HepG2 (cell line): ENCODE data around the gene FHIP1B. TPM values are rescaled to one million over a fixed set of nuclear protein-coding genes. Genes with fewer than 3 reads are reported as not detected.
A peak's percentile ranks its signal among the peaks of the same experiment; 100 is the strongest.

Experiments used
- ATAC-seq: fragments of 200-7000 bp; cut with Tn5 transposase; 3 replicates; pipeline ENCODE4 v1.9.1; 2020; ENCODE audit warnings: mild to moderate bottlenecking, moderate library complexity
- BruUV-seq: library from RNA; stranded (reverse); fragments of 400-500 nt; replicated peaks from 2 replicates; lab custom pipeline; 2021; lab: Mats Ljungman, UMichigan
- CTCF ChIA-PET: fragments of 300-600 bp; formaldehyde crosslinking; extraction: SDS; loops from one replicate; lab custom pipeline; 2021; ENCODE audit warnings: low total read pairs, inconsistent platforms, low intra/inter-chr PET ratio; lab: Yijun Ruan, JAX
- POLR2A ChIA-PET: fragments of 350-600 bp; sonication (Branson Sonifier 250); formaldehyde crosslinking; loops from one replicate; lab custom pipeline; 2020; ENCODE audit warnings: antibody characterized with exemption, inconsistent platforms; lab: Yijun Ruan, JAX
- DNase-seq: peaks from one replicate; pipeline ENCODE4 v3.0.0-alpha.2; 2015; ENCODE audit warnings: low spot score
- FAIRE-seq: peaks from 3 replicates; lab custom pipeline; 2011; peaks lifted over from hg19 to GRCh38; lab: Jason Lieb, UNC
- H2AFZ ChIP-seq: one replicate; pipeline ENCODE4 v1.6.1; 2011; ENCODE audit warnings: low read length, inconsistent platforms
- H3K27ac ChIP-seq: fragments of 300-600 bp; 3 replicates; pipeline ENCODE4 v1.8.0; 2011; ENCODE audit warnings: mixed run types, mild to moderate bottlenecking, mixed read lengths, low read length, inconsistent platforms; ENCODE audit not compliant: insufficient read depth; ENCODE audit errors: extremely low read length
- H3K27me3 ChIP-seq, 2 experiments: fragments of 200-600 bp in 1 of 2; 2 replicates in 1 of 2; 3 replicates in 1 of 2; pipeline versions ENCODE4 v1.6.0 to v1.8.0; 2011; ENCODE audit warnings: low read length in 2 of 2, mild to moderate bottlenecking in 2 of 2, moderate library complexity in 2 of 2, inconsistent platforms in 1 of 2; ENCODE audit not compliant: insufficient read depth in 2 of 2, control insufficient read depth in 1 of 2
- H3K36me3 ChIP-seq, 2 experiments: fragments of 200-600 bp in 1 of 2; replicated peaks in 1 of 2; 2 replicates in 1 of 2; 3 replicates in 1 of 2; pipeline versions ENCODE4 v1.5.1 to v1.8.0; 2011; ENCODE audit warnings: low read length in 2 of 2, inconsistent platforms in 1 of 2; ENCODE audit not compliant: insufficient read depth in 2 of 2, control insufficient read depth in 1 of 2
- H3K4me1 ChIP-seq: 2 replicates; pipeline ENCODE4 v1.5.1; 2012; ENCODE audit warnings: low read length, inconsistent platforms; ENCODE audit not compliant: insufficient read depth
- H3K4me2 ChIP-seq: 2 replicates; pipeline ENCODE4 v1.6.0; 2011; ENCODE audit warnings: low read depth, low read length, inconsistent platforms
- H3K4me3 ChIP-seq, 3 experiments: fragments of 200-600 bp in 1 of 3; sonication (generic), shearing (Covaris generic) in 1 of 3; replicated peaks in 1 of 3; 2 replicates each; pipeline ENCODE4 v1.5.1; 2011 to 2016; ENCODE audit warnings: low read length in 3 of 3, inconsistent platforms in 2 of 3, low read depth in 2 of 3, mild to moderate bottlenecking in 2 of 3, control low read depth in 1 of 3, mixed read lengths in 1 of 3; ENCODE audit not compliant: insufficient read depth in 1 of 3
- H3K79me2 ChIP-seq: one replicate; pipeline ENCODE4 v1.6.1; 2011; ENCODE audit warnings: low read length, inconsistent platforms; ENCODE audit not compliant: insufficient read depth
- H3K9ac ChIP-seq: 2 replicates; pipeline ENCODE4 v1.6.0; 2011; ENCODE audit warnings: mild to moderate bottlenecking, low read depth, low read length, inconsistent platforms; ENCODE audit not compliant: insufficient read depth
- H3K9me3 ChIP-seq: 2 replicates; pipeline ENCODE4 v1.5.1; 2012; ENCODE audit warnings: mild to moderate bottlenecking, low read length
- H4K20me1 ChIP-seq: 2 replicates; pipeline ENCODE4 v1.6.0; 2011; ENCODE audit warnings: inconsistent platforms, mild to moderate bottlenecking, low read length, moderate library complexity; ENCODE audit not compliant: insufficient read depth
- CEBPB ChIP-seq: IDR thresholded peaks from 2 replicates; pipeline ENCODE4 v1.6.1; 2011; ENCODE audit warnings: low read depth, low read length, improper control_type of control experiment, borderline replicate concordance
- ELF1 ChIP-seq: sonication (generic); formaldehyde crosslinking; IDR thresholded peaks from 2 replicates; pipeline ENCODE4 v1.4.0; 2020; ENCODE audit warnings: missing genetic modification reagents
- THAP7 ChIP-seq: sonication (generic); formaldehyde crosslinking; IDR thresholded peaks from 2 replicates; pipeline ENCODE4 v1.8.1; 2023; ENCODE audit warnings: mild to moderate bottlenecking, missing genetic modification reagents
- ZNF646 ChIP-seq: sonication (generic); formaldehyde crosslinking; IDR thresholded peaks from 2 replicates; pipeline ENCODE4 v1.9.0; 2021; ENCODE audit warnings: mild to moderate bottlenecking, missing genetic modification reagents
- ZSCAN9 ChIP-seq: IDR thresholded peaks from 2 replicates; pipeline ENCODE4 v1.6.1; 2016; ENCODE audit warnings: borderline replicate concordance
- WGBS: methylation state at CpG from one replicate; pipeline ENCODE4 v1.1.6; 2017; ENCODE audit warnings: low lambda C conversion rate; 5-methylcytosine and 5-hydroxymethylcytosine counted together
- in situ Hi-C: cut with HindIII; loops from 2 replicates; pipeline ENCODE4 v1.10.0; 2017; ENCODE audit warnings: low pct_unique_long_range_greater_than_20kb; ENCODE audit not compliant: extremely low pct_ligation_motif_present
- intact Hi-C: fragments of 100-400 bp; cut with micrococcal nuclease; formaldehyde crosslinking; loops from one replicate; pipeline ENCODE4 v1.10.0; 2022; ENCODE audit not compliant: unreplicated experiment
- polyA plus RNA-seq, 8 experiments: library from polyadenylated mRNA; depleted of rRNA in 3 of 8; stranded (reverse) in 7 of 8; unstranded in 1 of 8; fragments of >200 nt; fragmentation: Illumina TruSeq in 4 of 8; extraction: Trizol in 4 of 8; gene quantifications; 2 replicates each; pipeline versions ENCODE4 v1.2.1 to v1.2.3, GENCODE V29; 2011 to 2016; ENCODE audit warnings: low read depth in 4 of 8, missing spikeins in 1 of 8, mixed read lengths in 1 of 8; ENCODE audit not compliant: insufficient read depth in 1 of 8
- total RNA-seq, 5 experiments: library from RNA; depleted of rRNA; stranded (reverse); fragments of >200 nt; fragmentation: Illumina TruSeq; extraction: Trizol; gene quantifications; 2 replicates each; pipeline ENCODE4 v1.2.3, GENCODE V29; 2016; ENCODE audit warnings: low read depth in 1 of 5

Gene FHIP1B
- total and polyA plus RNA-seq, 2 of the 13 experiments (the other 11 are each of a cell fraction or from before 2014, with no cell fraction given) = 14.1 to 18.6 TPM

- no TSS peak for BruUV-seq
- Histone ChIP-seq H3K9ac (no peak overlapping the region), H3K27me3 (peaks cover 1 to 5% of the 10 kb centered on the region in 2 experiments; a peak in 3 of 5 replicates), H3K36me3 (no peaks in the 10 kb centered on the region), H3K79me2 (no peaks in the 10 kb centered on the region)
- WGBS = 56% methylated on average over 4 of the region's 4 CpGs
- DNase-seq = no peak
- in situ Hi-C loops = no loop called here
- CTCF ChIA-PET = no interaction called here
- TF ChIP-seq ZNF646 = no peak
- TF ChIP-seq ELF1 (CRISPR knock-in tag) = no peak
- TF ChIP-seq CEBPB = peak; percentile 1; the same call in 1 of the 2 replicates
- TF ChIP-seq THAP7 (CRISPR knock-in tag) = no peak
- no peak for TF ChIP-seq ZSCAN9 (CRISPR knock-in tag)
- TF ChIP-seq, all 625 proteins: peak for 1
- POLR2A ChIA-PET = no interaction called here
- intact Hi-C loops = no loop called here
- no peak overlapping the region for H2AFZ ChIP-seq
- H3K4me2 ChIP-seq = no peak overlapping the region
- no peak overlapping the region for H3K4me3 ChIP-seq
- FAIRE-seq (no peak), ATAC-seq (no peak)
- H3K27ac ChIP-seq = no peak overlapping the region
- H3K4me1 ChIP-seq = no peaks in the 10 kb centered on the region
- H4K20me1 ChIP-seq = no peaks in the 10 kb centered on the region
- H3K9me3 ChIP-seq = no peaks in the 10 kb centered on the region
These were observed 33.5 kb downstream of the FHIP1B start for GRCh38 chr11:6200975-6201374.
